Fibroblast of the aortic adventitia (primary cell): ENCODE data around the gene SP140. TPM values are rescaled to one million over a fixed set of nuclear protein-coding genes. Genes with fewer than 3 reads are reported as not detected.

Experiments used
- DNase-seq: peaks from one replicate; pipeline ENCODE4 v3.0.0-alpha.2; 2010; ENCODE audit warnings: low read depth
- H3K4me3 ChIP-seq: 2 replicates; pipeline ENCODE4 v1.5.1; 2011; ENCODE audit warnings: low read depth, mild to moderate bottlenecking, control low read depth, low read length, moderate library complexity
- CTCF ChIP-seq: IDR thresholded peaks from 2 replicates; pipeline ENCODE4 v1.5.1; 2011; ENCODE audit warnings: mild to moderate bottlenecking, low read length, control low read depth, inconsistent platforms; ENCODE audit not compliant: insufficient read depth
- total RNA-seq: library from RNA; depleted of rRNA; stranded (reverse); fragments of >200 nt; gene quantifications from 2 replicates; pipeline ENCODE4 v1.2.3, GENCODE V29; 2012; ENCODE audit warnings: low replicate concordance

The SP140 gene
- total RNA-seq, 1 donor, result 0.09 TPM

DNA sequence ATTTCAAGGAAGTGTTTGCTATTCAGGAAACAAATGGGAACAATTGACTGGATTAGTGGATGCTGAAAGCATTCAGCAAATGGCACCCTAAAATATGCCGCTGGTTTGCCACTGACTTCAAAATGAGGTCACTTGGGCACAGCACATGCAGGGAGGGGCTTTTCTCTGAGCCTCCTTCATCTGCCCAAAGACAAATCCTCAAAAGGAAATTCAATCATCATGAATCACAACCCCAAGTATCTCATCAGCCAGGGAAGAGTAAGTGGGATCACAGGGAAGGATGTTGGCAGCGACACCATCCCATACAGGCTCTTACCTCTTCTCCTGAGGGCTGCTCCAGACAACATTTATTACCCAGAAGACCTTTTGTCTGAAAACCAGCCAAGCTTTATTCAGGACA, 87.1 kb downstream of the SP140 start:
- H3K4me3 ChIP-seq, result no peak overlapping the region
- no peak for TF ChIP-seq CTCF
- DNase-seq, result no peak

- no peak overlapping the region for H3K4me3 ChIP-seq
- no peak for DNase-seq
- TF ChIP-seq CTCF, result no peak
Measured at GRCh38 chr2:230317366-230317765, 91.8 kb downstream of the SP140 start.

- no peak for DNase-seq
- no peak for TF ChIP-seq CTCF
- H3K4me3 ChIP-seq, result no peak overlapping the region
Measured at GRCh38 chr2:230318190-230319121, 92.9 kb downstream of the SP140 start.

GRCh38 chr2:230319211-230319862, 93.8 kb downstream of the SP140 start:
- no peak for DNase-seq
- H3K4me3 ChIP-seq, result no peak overlapping the region
- no peak for TF ChIP-seq CTCF

GRCh38 chr2:230321031-230321430, 95.5 kb downstream of the SP140 start:
- TF ChIP-seq CTCF, result no peak
- DNase-seq, result no peak
- H3K4me3 ChIP-seq, result no peak overlapping the region

GRCh38 chr2:230322561-230323384, 97.2 kb downstream of the SP140 start:
- no peak overlapping the region for H3K4me3 ChIP-seq
- DNase-seq, result no peak
- no peak for TF ChIP-seq CTCF
